ENCODE results near the gene DEPDC4.
"Not testable (repeated sequence)": the region's sequence is repeated elsewhere in the genome, so short reads cannot be mapped to it uniquely, and the experiment has no call there.

Gene DEPDC4

DNA sequence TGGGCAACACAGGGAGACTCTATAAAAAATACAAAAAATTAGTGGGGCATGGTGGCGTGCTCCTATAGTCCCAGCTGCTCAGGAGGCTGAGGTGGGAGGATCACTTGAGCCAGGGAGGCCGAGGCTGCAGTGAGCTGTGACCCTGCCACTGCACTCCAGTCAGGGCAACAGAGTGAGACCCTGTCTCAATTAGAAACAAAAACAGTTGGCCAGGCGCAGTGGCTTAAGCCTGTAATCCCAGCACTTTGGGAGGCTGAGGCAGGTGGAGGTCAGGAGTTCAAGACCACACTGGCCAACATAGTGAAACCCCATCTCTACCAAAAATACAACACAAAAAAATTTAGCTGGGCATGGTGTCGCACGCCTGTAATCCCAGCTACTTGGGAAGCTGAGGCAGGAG, 1.8 kb downstream of the DEPDC4 start:
- in situ Hi-C loops (cut with HindIII; ENCODE audit: low sequenced_read_pairs) = not testable (repeated sequence)

- in situ Hi-C loops (cut with HindIII; ENCODE audit: low sequenced_read_pairs) = no loop called here
Observed at GRCh38 chr12:100263131-100263530, 3.7 kb downstream of the DEPDC4 start.

DNA sequence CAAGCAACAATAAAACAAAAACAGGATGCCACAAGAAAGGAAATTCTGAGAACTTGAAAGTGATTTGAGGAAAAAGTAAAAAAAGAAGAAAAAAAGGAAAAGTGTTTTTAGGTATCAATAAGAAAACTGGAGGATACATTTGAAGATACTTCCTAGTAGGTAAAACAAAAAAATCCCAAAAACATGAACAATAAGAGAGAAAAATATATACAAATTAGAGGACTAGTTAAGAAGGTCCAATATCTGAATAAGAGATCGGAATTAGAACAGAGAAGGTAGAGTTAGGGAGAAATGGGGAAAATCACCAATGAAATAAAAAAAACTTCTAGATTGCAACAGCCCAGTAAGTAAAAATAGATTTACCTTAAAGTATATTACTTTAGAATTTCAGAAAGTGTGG, 8.8 kb downstream of the DEPDC4 start:
- in situ Hi-C loops (cut with HindIII; ENCODE audit: low sequenced_read_pairs) = no loop called here

DNA sequence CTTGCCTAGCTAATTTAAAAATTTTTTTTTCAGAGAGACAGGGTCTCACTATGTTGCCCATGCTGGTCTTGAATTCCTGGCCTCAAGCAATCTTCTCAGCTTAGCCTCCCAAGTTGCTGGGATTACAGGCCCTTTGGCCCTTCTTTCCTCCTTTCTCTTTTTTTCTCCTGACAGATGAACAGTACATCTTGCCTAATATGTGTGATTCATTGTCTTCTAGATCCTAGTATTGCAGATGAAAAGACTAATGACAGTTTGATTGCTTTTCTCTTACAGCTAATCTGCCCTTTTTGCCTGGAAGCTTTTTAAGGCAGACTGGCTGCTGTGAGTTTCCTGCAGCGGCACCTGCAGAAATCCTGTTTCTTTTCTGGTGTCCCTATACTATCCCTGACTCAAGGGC, 12.0 kb downstream of the DEPDC4 start:
- in situ Hi-C loops (cut with HindIII; ENCODE audit: low sequenced_read_pairs) = no loop called here

GRCh38 chr12:100253437-100253836, 13.4 kb downstream of the DEPDC4 start:
- in situ Hi-C loops (cut with HindIII; ENCODE audit: low sequenced_read_pairs) = no loop called here

GRCh38 chr12:100251917-100252316, 15.0 kb downstream of the DEPDC4 start:
- in situ Hi-C loops (cut with HindIII; ENCODE audit: low sequenced_read_pairs) = no loop called here

GRCh38 chr12:100249941-100250340, 16.9 kb downstream of the DEPDC4 start:
- in situ Hi-C loops (cut with HindIII; ENCODE audit: low sequenced_read_pairs) = no loop called here

GRCh38 chr12:100248886-100249285, 18.0 kb downstream of the DEPDC4 start:
- in situ Hi-C loops (cut with HindIII; ENCODE audit: low sequenced_read_pairs) = no loop called here

GRCh38 chr12:100247765-100248164, 19.1 kb downstream of the DEPDC4 start:
- in situ Hi-C loops (cut with HindIII; ENCODE audit: low sequenced_read_pairs) = no loop called here

DNA sequence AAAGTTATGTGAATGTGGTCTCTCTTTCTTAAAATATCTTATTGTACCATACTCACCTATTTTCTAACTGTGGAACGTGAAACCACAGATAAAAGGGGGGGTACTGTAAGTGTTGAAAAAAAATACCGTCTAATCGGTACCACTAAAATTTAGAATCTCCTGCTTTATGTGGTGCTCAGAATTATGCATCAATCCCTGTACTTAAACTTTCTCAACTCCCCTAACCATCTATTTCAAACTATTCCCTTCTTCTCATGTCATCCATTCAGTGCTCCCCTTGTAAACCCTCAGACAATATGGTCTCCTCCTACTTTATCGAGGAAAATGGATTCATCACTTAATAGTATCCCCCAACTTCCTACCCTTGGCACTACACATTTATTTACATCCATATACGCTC, 23.7 kb downstream of the DEPDC4 start:
- in situ Hi-C loops (cut with HindIII; ENCODE audit: low sequenced_read_pairs) = no loop called here

- in situ Hi-C loops (cut with HindIII; ENCODE audit: low sequenced_read_pairs) = no loop called here
Observed at GRCh38 chr12:100239589-100239988, 27.3 kb downstream of the DEPDC4 start.

DNA sequence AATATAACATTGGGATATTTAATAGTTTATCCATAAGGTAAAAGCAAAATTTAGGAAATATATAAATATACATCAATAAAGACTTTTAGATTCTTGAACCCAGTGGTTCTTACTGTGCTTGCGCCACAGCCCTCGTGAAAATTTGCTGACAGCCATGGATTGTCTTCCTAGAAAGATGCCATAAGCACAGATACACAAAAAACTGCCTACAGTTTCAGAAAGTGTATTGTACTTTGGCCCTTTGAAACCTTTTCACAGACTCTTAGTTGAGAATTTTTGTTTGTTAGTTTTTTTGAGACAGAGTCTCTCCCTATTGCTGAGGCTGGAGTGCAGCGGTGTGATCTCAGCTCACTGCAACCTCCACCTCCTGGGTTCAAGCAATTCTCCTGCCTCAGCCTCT, 28.1 kb downstream of the DEPDC4 start:
- in situ Hi-C loops (cut with HindIII; ENCODE audit: low sequenced_read_pairs) = no loop called here

GRCh38 chr12:100234591-100235304, 32.1 kb downstream of the DEPDC4 start:
- in situ Hi-C loops (cut with HindIII; ENCODE audit: low sequenced_read_pairs) = no loop called here

- in situ Hi-C loops (cut with HindIII; ENCODE audit: low sequenced_read_pairs) = no loop called here
Observed at GRCh38 chr12:100234166-100234565, 32.7 kb downstream of the DEPDC4 start.

GRCh38 chr12:100231873-100232272, 35.0 kb downstream of the DEPDC4 start:
- in situ Hi-C loops (cut with HindIII; ENCODE audit: low sequenced_read_pairs) = not testable (repeated sequence)

GRCh38 chr12:100229876-100230275, 37.0 kb downstream of the DEPDC4 start:
- in situ Hi-C loops (cut with HindIII; ENCODE audit: low sequenced_read_pairs) = no loop called here

DNA sequence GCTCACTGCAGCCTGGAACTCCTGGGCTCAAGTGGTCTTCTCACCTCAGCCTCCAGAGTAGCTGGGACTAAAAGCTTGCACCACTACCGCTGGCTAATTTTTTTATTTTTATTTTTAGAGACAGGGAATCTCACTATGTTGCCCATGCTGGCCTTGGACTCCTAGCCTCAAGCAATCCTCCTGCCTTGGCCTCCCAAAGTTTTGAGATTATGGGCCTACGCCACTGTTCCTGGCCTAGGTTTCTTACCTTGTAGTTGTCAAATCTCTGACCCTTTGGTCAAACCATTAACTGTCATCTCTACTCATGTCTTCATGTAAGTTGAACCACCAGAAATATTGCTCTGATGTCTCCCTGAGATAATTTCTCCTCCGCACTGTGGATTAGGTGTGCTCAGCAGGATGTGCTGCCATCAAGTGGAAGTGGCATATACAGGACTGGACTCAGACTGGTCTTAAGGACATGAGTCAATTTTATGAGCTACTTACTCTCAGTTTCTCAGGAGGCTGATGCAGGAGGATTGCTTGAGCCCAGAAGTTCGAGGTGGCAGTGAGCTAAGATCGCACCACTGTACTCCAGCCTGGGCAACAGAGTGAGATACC, 37.7 kb downstream of the DEPDC4 start:
- in situ Hi-C loops (cut with HindIII; ENCODE audit: low sequenced_read_pairs) = no loop called here

DNA sequence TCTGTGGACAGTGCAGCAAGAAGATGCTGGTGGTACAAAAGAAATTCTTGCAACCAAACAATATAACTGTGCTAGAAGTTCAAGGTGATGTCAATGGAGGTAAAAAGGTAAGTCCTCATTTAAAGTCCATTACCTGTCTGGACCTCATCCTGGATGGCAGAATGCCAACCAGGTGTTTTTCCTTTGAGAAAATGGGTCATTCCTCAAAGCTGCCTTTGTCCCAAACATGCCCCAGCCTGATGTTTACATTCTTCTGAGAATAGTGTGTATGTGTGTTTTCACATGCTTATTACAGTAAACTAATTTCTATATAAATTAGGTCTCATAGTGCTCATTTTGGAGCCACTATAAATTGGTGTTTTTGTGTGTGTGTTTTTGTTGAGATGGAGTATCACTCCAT, 41.4 kb downstream of the DEPDC4 start:
- in situ Hi-C loops (cut with HindIII; ENCODE audit: low sequenced_read_pairs) = no loop called here

GRCh38 chr12:100222173-100222572, 44.7 kb downstream of the DEPDC4 start:
- in situ Hi-C loops (cut with HindIII; ENCODE audit: low sequenced_read_pairs) = not testable (repeated sequence)

GRCh38 chr12:100221523-100221922, 45.4 kb downstream of the DEPDC4 start:
- in situ Hi-C loops (cut with HindIII; ENCODE audit: low sequenced_read_pairs) = no loop called here

- in situ Hi-C loops (cut with HindIII; ENCODE audit: low sequenced_read_pairs) = no loop called here
Observed at GRCh38 chr12:100219328-100220109, 47.4 kb downstream of the DEPDC4 start.

DNA sequence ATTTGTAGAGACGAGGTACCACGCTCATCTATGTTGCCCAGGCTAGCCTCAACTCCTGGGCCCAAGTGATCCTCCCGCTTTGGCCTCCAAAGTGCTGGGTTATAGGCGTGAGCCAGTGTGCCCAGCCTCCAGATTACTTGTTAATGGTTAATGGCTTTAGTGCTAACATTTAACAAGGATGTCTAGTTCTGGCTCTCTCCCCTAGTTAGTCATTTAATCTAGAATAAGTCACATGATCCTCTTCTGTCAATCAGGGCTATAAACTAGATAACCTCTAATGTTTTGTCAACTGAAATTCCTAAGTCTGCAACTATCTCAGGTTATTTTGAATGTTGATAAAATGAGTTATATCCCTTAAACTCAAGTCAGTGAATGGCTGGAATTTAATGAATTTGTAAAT, 50.5 kb downstream of the DEPDC4 start:
- in situ Hi-C loops (cut with HindIII; ENCODE audit: low sequenced_read_pairs) = no loop called here
